ENCODE measurements around the gene FOXP4.

FOXP4 gene

GRCh38 chr6:41566961-41567360, 20.8 kb downstream of the FOXP4 start:
- no peak for DNase-seq

GRCh38 chr6:41567684-41568083, 21.5 kb downstream of the FOXP4 start:
- DNase-seq: no peak

- DNase-seq: no peak
Observed at GRCh38 chr6:41568202-41568584, 22.0 kb downstream of the FOXP4 start.

- DNase-seq: no peak
Observed at GRCh38 chr6:41568585-41569384, 22.6 kb downstream of the FOXP4 start.

GRCh38 chr6:41570259-41570615, 24.1 kb downstream of the FOXP4 start:
- DNase-seq: no peak

- DNase-seq: no peak
Observed at GRCh38 chr6:41571021-41571780, 25.0 kb downstream of the FOXP4 start.

- no peak for DNase-seq
Observed at GRCh38 chr6:41572613-41573012, 26.4 kb downstream of the FOXP4 start.

GRCh38 chr6:41573276-41573675, 27.1 kb downstream of the FOXP4 start:
- no peak for DNase-seq

- DNase-seq: no peak
Observed at GRCh38 chr6:41573985-41574384, 27.8 kb downstream of the FOXP4 start.

- no peak for DNase-seq
Observed at GRCh38 chr6:41575598-41575997, 29.4 kb downstream of the FOXP4 start.

GRCh38 chr6:41576667-41577066, 30.5 kb downstream of the FOXP4 start:
- no peak for DNase-seq

- DNase-seq: no peak
Observed at GRCh38 chr6:41577356-41578216, 31.4 kb downstream of the FOXP4 start.

GRCh38 chr6:41578217-41579087, 32.3 kb downstream of the FOXP4 start:
- DNase-seq: no peak

- DNase-seq: no peak
Observed at GRCh38 chr6:41579088-41579610, 33.0 kb downstream of the FOXP4 start.

GRCh38 chr6:41580690-41581089, 34.5 kb downstream of the FOXP4 start:
- no peak for DNase-seq

GRCh38 chr6:41581381-41581991, 35.3 kb downstream of the FOXP4 start:
- DNase-seq: no peak

GRCh38 chr6:41582540-41582939, 36.4 kb downstream of the FOXP4 start:
- no peak for DNase-seq

- no peak for DNase-seq
Observed at GRCh38 chr6:41583565-41583964, 37.4 kb downstream of the FOXP4 start.

- DNase-seq: no peak
Observed at GRCh38 chr6:41584205-41584604, 38.0 kb downstream of the FOXP4 start.

GRCh38 chr6:41584668-41585205, 38.6 kb downstream of the FOXP4 start:
- no peak for DNase-seq

- no peak for DNase-seq
Observed at GRCh38 chr6:41585605-41586004, 39.4 kb downstream of the FOXP4 start.

Measured in cerebellar nuclear complex (tissue), 1 donor.